Posterior cingulate gyrus (tissue), 11 donors: ENCODE measurements around the gene CAMKK1.
A peak's percentile ranks its signal among the peaks of the same experiment; 100 is the strongest.
"Not testable (repeated sequence)": the region's sequence is repeated elsewhere in the genome, so short reads cannot be mapped to it uniquely, and the experiment has no call there.

Experiments used
- DNase-seq, 10 donors: peaks; one replicate each; pipeline versions ENCODE4 v3.0.0 to v3.0.0-alpha.2; 2020 to 2021; ENCODE audit warnings: mixed read lengths in 3 of 10
- intact Hi-C: fragments of 100-400 bp; cut with DNase I; formaldehyde crosslinking; loops from one replicate; pipeline ENCODE4 v1.15.1; 2023

The CAMKK1 gene

GRCh38 chr17:3851461-3852100, 41.3 kb downstream of the CAMKK1 start:
- DNase-seq: peak in 2 of 10 donors; percentile 30 to 39
- intact Hi-C loops: no loop called here

DNA sequence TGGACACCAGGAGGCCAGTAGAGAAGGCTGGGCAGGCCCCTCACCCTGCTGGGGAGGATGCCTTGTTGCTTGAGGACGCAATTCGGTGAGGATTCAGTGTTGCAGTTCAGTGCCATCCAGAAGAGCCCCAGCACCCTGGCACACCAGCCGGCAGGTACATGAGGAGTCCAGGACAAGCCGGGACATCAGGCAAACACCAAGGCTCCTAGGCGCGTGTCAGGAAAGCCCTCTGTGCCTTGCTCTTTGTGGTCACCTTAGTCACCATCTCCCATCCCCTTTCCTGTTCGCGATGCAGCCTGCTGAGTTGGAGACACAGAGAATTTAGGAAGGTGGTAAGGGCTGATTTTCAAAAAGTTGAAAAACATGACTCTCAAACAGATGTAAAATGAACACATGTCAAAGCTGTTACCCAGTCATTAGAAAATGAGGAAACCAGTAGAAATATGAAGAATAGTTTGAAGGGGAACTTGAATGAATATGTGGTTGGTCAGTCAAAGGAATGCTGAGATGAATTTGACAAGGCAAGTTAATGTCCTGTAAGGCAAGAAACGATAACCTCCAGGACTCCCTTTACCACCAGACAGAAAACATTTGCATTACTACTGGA, 44.5 kb downstream of the CAMKK1 start:
- peak in 1 of 10 donors; percentile 63 for DNase-seq
- intact Hi-C loops: loop anchor here (5.0 kb wide), 2 partner anchors 111 to 126 kb away; partner anchors contain the start of gene HASPIN

DNA sequence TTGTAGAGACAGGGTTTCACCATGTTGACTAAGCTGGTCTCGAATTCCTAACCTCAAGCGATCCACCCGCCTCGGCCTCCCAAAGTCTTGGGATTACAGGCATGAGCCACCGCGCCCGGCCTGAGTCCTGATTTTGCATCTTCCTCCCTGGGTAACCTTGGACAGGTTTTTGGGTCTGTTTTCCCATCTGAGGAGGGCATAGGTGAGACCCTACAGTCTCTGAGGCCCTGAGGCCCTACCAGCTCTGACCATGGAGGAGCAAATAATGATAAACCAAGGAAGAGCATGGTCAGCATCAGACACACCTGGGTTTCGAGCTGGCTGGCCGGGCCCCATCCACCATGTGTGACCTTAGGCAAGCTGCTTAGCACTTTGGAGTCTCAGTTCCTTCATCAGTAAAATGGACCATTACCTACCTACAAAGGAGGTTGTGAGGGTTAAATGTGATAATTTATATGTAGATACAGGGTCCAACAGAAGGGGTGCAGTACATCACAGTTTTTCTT, 45.6 kb downstream of the CAMKK1 start:
- peak in 1 of 10 donors; percentile 53 for DNase-seq
- intact Hi-C loops: loop anchor here (5.0 kb wide), 2 partner anchors 110 to 125 kb away; partner anchors contain the start of gene HASPIN

DNA sequence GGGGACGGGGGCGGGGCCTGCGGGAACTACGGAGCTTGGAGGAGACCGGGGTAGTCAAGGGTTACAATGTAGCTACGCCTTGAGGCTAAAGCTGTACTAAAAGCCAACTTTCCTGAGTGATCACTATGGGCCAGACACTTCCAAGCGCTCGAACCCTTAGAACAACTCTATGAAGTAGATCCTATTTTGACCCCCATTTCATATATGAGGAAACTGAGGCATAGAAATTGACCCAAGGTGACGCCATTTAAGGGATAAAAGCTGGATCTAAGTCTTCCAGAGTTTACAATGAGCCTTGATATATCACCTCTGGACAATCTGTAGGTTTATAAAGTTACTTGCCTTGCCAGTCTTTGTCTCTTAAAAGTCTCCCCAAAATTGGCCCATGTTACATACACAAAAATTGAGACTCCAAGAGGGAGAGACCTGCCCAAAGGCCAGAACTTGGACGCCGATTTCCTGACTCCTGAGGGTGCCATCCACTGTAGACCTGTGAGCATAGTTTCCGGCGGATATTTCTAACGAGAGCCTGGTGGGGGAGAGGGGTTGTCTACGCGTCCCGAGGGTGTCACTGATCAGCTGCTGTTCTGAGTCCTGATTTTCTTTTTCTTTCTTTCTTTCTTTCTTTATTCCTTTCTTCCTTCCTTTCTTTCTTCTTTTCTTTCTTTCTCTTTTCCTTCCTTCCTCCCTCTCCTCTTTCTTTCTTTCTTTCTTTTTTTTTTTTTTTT, 46.3 kb downstream of the CAMKK1 start:
- DNase-seq: peak in 1 of 10 donors; percentile 45
- intact Hi-C loops: loop anchor here (5.0 kb wide), 2 partner anchors 109 to 124 kb away; partner anchors contain the start of gene HASPIN

- peak; percentile 76 to 99 (median 88) for DNase-seq
- intact Hi-C loops: loop anchor here (5.0 kb wide), 2 partner anchors 109 to 124 kb away; partner anchors contain the start of gene HASPIN
These were observed 47.0 kb downstream of the CAMKK1 start, which contains the start of gene NCBP3 for GRCh38 chr17:3845621-3846436. Gene NCBP3 (minus strand): TSS chr17:3846246. CDS start chr17:3846223, 23 bp downstream.

- no peak for DNase-seq
These were observed 47.6 kb downstream of the CAMKK1 start for GRCh38 chr17:3845291-3845620.

DNA sequence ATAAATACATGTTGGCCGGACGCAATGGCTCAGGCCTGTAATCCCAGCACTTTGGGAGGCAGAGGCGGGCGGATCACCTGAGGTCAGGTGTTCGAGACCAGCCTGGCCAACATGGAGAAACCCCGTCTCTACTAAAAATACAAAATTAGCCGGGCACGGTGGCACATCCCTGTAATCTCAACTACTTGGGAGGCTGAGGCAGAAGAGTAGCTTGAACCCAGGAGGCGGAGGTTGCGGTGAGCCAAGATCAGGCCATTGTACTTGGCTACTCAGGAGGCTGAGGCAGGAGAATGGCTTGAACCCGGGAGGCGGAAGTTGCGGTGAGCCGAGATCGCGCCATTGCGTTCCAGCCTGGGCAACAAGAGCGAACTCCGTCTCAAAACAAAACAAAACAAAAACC, 48.3 kb downstream of the CAMKK1 start:
- peak in 1 of 10 donors; percentile 64 for DNase-seq
- intact Hi-C loops: not testable (repeated sequence)

More at GRCh38 chr17:3845291-3845620, 47.6 kb downstream of the CAMKK1 start:
- intact Hi-C loops: loop anchor here (5.0 kb wide), 2 partner anchors 108 to 123 kb away; partner anchors contain the start of gene HASPIN

DNA sequence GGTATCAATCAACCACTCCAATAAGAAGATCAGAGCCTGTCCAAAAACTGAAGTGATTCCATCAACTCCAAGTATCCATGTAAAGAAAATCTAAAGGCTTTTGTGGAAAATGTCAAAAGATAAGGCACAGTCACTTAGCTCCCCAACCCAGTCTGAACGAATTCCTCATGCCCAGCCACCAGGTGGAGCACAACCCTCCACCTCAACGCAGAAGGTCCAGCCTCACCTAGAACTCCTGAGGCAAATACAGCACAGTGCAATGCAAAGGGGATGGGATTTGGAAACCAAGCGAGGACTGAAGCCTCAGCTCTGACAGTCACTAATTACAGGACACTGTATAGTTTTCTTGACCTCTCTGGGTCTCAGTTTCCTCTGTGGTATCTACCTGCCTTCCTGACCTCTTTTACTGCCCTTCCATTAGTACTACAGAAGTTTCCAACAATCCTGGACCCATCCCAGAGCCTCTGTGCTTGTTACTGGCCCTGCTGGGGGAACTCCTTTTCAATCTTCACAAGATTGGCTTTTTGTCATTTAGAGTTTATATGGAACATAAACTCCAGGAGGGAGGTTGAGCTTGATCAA, 48.8 kb downstream of the CAMKK1 start:
- intact Hi-C loops: no loop called here
- DNase-seq: peak in 1 of 10 donors; percentile 67

- intact Hi-C loops: no loop called here
- peak in 1 of 10 donors; percentile 65 for DNase-seq
These were observed 54.6 kb downstream of the CAMKK1 start for GRCh38 chr17:3838206-3838605.

GRCh38 chr17:3836551-3836950, 56.3 kb downstream of the CAMKK1 start:
- DNase-seq: peak in 1 of 10 donors; percentile 34

DNA sequence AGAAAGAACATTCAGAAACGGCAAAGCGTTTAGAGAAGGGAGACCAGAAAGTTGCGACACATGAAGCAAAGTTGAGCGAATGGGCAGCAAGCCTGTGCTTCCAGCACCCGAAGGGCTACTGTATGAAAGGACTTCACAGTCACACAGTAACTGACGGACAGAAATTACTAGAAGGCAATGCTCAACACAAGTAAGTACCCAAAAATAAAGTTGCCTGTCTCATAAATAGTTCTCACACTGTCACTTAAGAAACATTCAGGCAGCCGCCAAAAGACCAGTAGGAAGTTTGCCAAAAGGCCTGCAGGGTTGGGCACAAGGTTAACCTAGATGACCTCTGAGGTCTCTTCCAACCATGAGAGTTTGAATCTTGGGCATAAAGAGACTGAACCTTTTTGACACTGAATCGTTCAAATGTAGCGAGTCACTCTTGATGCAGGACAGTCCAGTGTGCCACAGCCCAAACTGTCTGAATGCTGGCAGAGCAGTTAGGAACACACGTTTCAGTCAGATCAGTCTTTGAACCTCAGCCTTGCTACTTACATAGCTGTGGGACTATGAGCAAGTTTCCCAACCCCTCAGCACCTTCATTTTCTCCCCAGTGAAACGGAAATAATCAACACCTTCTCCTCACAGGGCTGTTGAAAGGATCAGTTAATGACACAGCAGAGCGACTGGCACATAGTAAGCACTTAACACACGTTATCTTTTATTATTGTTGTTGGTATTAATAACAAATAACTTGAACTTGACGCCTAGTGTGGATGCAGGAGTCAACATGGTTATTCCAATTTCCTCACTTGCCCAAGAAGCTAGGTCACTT, 57.2 kb downstream of the CAMKK1 start:
- DNase-seq: peak in 1 of 10 donors; percentile 22
- intact Hi-C loops: no loop called here

More at GRCh38 chr17:3836551-3836950, 56.3 kb downstream of the CAMKK1 start:
- intact Hi-C loops: no loop called here

- intact Hi-C loops: no loop called here
- peak in 1 of 10 donors; percentile 14 for DNase-seq
These were observed 58.0 kb downstream of the CAMKK1 start for GRCh38 chr17:3834811-3835210.

DNA sequence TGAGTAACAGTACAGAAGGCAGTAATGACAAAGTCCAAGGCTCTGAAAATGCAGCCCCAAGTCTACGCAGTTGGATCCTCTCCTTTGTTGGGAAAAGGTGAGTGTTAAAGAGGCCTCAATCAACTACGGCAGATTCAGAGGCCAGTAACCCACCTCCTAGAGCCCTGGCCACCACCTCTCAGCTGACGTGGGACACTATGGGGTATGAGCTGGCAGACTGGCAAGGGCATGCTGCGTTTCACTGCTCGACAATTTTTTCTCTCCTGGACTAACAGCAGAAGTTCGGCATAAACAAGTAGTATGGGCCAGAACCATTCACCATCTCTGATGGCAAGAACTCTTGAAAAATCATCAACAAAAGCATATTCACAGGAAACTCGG, 64.0 kb downstream of the CAMKK1 start:
- intact Hi-C loops: no loop called here
- DNase-seq: no peak

- DNase-seq: no peak
- intact Hi-C loops: no loop called here
These were observed 64.6 kb downstream of the CAMKK1 start for GRCh38 chr17:3828151-3828851.

DNA sequence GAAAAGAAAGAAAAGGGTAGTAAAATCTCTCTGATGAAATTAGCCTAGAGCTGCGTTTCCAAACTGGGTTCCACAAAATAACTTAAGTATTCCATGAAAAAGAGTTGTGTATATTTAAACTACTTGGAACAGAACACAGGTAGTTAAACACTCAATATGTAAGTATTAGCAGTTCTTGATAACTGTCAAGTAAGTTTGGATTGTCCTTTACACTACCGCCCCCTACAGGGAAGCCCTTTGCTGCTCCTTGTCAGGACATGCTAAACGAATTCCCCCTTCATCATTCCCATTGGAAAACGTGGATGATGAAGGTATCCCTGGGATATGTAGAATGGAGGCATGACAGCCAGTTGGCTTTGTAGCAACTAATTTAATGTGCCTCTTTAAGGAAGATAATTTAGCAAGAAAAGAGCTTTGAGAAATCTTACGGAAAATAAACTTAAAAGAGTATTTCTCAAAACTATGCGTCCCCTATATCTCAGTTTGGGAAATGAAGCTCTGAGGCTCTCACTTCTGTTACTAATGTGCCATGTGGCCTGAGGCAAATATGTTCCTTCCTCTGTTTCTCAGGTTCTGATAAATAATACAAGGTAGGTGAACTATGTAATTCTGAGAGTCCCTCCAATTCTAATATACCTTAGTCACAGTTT, 65.6 kb downstream of the CAMKK1 start:
- intact Hi-C loops: loop anchor here (1.0 kb wide), 1 partner anchor 90 kb away; no protein-coding TSS in a partner anchor
- peak in 6 of 10 donors; percentile 50 to 91 (median 68) for DNase-seq

GRCh38 chr17:3826191-3826590, 66.7 kb downstream of the CAMKK1 start:
- intact Hi-C loops: no loop called here
- no peak for DNase-seq

GRCh38 chr17:3821101-3821500, 71.8 kb downstream of the CAMKK1 start:
- no peak for DNase-seq
- intact Hi-C loops: no loop called here
